Eye (tissue), 1 donor: ENCODE measurements around the gene MAPK7.

Experiments used
- DNase-seq: peaks from one replicate; pipeline ENCODE4 v3.0.0-alpha.2; 2015

MAPK7 gene

DNA sequence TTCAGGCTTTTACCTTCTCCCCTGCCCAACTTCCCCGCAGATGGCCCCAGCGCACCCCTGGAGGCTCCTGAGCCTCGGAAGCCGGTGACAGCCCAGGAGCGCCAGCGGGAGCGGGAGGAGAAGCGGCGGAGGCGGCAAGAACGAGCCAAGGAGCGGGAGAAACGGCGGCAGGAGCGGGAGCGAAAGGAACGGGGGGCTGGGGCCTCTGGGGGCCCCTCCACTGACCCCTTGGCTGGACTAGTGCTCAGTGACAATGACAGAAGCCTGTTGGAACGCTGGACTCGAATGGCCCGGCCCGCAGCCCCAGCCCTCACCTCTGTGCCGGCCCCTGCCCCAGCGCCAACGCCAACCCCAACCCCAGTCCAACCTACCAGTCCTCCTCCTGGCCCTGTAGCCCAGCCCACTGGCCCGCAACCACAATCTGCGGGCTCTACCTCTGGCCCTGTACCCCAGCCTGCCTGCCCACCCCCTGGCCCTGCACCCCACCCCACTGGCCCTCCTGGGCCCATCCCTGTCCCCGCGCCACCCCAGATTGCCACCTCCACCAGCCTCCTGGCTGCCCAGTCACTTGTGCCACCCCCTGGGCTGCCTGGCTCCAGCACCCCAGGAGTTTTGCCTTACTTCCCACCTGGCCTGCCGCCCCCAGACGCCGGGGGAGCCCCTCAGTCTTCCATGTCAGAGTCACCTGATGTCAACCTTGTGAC is 3.6 kb downstream of the MAPK7 start:
- DNase-seq: no peak

DNA sequence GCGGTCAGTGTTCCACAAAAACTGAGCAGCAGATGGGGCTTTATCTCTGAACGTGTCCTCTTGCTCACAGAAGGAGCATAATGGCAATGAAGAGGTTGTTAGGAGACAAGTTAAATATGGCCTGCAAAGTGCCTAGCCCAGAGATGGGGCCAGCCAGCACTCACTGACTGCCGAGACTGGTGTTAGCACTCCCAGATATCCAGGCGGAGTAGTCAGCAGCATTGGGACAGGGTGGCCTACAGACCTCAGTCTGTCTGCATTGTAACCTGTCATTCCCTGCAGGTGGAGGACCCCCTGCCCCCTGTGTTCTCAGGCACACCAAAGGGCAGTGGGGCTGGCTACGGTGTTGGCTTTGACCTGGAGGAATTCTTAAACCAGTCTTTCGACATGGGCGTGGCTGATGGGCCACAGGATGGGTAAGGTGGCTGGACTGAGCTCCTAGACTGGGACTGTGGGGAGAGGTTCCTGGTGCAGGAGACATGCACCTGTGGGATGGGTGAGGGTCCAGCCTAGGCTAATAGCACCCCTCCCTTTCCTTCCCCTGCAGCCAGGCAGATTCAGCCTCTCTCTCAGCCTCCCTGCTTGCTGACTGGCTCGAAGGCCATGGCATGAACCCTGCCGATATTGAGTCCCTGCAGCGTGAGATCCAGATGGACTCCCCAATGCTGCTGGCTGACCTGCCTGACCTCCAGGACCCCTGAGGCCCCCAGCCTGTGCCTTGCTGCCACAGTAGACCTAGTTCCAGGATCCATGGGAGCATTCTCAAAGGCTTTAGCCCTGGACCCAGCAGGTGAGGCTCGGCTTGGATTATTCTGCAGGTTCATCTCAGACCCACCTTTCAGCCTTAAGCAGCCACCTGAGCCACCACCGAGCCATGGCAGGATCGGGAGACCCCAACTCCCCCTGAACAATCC is 4.5 kb downstream of the MAPK7 start:
- DNase-seq: no peak

DNA sequence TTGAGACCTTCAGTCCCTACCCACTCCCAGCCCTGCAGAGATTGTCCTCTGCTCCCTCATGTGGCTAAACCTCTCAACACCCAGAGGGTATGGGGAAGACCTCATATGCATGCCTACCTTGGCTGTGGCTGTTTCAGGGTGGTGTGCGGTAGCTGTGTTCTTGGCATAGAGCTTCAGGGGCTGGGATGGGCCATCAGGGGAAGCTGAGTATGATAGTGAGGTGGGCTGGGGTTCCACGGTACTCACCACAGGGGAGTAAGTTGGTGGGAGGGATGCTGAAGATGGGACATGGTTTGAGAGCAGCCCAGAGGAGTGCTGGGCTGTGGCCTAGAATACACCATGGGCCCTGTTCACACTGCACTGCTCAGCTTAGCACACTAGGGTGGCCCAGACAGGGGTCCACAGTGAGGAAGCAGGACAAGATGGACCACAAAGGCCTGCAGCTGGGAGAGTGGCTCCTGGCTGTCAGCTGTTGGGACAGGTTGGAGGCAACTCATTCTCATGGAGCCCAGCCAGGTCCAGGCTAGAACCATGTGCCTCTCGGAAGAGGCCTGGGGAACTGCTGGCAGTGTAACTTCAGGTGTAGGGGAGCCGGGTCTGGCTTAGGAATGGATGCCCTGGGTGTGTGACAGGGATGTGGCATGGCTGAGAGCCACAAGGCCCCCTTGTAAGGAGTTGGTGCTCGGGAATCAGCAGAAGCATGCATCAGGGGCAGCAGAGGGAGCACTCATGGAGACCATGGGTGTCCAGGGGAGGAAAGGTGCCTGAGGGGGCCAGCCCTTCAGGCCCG is 5.6 kb downstream of the MAPK7 start:
- no peak for DNase-seq

DNA sequence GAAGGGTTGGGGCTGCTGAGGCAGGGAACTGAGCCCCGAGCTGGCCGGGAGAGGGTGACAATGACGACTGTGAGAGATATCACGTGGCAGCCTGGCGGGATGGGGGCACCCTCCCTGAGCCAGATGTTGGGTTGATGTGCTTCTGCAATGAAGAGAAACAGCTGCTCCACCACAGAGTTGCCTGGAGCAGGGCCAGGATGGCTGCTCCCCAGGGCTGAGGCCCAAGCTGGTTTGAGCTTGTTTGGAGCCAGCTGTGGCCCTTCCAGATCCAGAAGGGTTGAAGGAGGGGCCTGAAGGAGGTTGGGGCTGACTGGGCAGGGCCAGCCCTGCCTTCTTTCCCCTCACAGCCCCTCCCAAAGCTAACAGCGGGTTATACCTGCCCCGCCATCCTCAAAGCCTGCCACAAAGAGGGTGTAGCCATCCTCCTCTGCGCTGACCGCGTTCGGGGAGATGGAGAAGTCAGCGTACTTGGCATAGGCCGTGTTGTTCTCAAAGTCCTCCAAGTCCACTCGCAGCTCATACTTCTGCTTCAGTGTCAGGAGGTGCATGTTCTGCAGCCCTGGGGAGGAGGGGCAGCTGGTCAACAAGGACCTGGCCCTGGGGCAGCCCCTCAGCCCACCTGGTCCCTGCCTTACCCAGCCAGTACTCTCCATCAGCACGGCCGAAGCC is 6.6 kb downstream of the MAPK7 start:
- peak; percentile 84 for DNase-seq

DNA sequence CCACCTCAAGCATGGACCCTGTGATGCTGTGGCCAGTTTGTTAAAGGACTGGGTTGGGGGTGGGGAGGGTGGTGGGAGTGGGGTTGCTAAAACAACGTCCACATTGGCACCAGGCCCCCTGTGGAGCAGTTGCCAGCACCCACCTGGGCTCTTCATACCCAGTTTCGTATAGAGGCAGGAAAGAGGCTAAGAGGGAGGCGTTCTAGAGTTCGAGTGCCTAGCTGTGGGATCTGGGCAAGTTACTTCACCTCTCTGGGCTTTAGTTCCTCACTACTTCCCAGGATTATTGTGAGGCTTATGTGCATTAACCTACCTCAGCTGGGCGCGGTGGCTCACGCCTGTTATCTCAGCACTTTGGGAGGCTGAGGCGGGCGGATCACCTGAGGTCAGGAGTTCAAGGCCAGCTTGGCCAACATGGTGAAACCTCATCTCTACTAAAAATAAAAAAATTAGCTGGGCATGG is 7.3 kb downstream of the MAPK7 start:
- DNase-seq: no peak

DNA sequence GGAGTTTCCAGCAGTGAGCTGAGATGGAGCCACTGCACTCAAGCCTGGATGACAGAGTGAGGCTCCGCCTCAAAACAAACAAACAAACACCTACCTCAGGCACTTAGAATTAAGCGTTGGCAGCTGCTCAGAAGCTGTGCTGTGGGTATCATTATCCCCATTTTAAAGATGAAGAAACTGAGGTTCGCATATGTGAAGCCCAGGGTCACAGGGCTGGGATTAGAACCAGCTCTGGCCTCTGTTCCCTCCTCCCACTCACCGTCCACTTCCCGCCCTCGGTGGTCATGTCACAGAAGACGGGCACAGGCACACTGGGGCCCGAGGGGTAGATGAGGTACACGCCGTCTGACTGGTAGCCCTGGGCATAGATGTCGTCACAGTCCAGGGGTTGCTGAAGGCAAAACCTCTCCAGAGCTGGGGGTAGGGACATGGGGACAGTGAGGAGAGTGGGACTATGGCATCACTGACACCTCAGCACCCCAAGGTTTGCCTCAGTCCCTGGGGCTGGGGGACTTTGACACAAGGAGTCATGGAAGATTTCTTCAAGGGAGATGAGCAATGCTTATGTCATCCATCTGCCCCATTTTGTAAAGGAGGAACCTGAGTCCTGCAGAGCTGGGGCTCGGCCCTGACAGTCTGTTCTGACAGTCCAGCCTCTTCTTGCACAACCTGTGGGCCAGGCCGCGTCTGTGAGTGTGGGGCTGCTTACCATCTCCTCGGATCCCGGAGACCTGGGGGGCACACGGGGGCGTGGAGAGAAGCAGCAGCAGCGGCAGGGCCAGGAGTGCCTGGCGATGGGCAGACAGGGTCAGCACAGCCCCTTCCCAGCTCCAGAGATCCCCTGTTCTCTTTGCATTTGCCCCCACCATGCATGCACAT is 8.0 kb downstream of the MAPK7 start:
- peak; percentile 53 for DNase-seq

DNA sequence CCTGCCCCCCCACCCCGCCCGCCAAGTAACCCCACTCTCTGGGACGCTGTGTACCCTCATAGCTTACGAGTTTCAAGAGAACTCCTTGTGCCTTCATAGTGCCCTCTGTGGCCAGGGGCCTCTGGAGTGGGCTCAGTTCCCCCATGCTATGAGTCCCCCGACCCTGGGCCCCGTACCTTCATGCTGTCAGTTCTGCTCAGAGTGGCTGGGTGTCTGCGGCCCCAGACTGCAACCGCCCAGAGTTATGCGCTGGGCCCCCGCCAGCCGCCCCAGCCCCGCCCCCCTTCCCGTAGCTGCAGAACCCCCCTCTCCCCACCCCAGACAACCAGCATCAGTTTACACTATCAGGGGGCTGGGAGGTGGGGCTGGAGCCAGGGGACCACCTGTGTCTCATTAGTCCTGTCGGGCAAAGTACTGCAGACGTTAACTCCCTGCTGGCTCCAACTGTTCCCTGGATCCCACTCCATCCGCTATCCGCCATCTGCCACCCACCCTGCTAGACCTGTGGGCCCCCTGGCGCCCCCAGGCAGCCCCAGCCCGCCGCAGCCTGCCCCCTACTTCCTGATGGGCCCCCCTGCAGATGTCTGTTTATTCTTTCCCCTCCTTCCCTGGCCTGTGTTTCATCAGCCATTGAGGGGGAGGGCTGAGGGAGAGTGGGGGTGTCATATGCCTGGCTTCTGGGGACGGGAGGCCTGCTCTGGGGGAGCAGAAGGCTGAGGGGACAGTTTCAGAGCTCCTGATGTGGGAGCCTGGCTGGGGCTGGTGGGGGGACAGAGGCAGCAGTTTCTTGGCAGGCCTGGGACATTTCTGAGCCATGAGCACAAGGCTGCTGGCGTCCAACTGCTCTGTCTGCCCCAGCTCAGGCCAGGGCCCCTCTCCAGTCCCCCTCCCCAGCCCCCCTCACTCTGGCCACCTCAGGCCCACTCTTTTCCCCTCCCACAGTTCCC is 8.9 kb downstream of the MAPK7 start, which contains the start of gene MFAP4:
TSS of gene MFAP4 (minus strand) at position 217 of the 947 bp plus-strand sequence. CDS start at position 182, 35 bp downstream.
- peak; percentile 94 for DNase-seq

DNA sequence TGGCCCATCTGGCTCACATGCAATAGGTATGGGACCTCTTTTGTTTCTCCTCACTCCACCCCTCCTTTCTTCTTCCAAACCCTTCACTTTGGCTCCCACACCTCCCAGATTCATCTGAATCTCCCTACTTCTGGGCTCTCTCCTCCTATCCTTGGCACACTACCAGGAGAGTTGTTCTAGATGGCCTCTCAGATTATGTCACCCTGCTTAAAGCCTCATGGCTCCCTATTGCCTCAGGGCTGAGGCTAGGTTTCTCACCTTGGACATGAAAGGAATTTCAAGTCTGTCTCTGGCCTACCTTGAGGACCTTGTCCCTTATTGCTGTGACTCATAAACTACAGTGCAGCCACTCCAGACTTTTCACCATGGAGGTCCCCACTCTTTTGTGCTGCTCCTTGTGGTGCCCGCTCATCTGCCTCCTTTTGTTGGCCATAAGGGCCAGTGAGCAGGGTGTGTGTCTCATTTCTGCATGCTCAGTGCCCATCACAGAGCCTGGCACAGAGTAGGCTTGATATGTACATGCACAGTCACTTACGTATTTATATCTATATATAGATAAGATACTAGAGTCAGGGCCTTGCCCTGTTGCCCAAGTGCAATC is 9.7 kb downstream of the MAPK7 start:
- no peak for DNase-seq

DNA sequence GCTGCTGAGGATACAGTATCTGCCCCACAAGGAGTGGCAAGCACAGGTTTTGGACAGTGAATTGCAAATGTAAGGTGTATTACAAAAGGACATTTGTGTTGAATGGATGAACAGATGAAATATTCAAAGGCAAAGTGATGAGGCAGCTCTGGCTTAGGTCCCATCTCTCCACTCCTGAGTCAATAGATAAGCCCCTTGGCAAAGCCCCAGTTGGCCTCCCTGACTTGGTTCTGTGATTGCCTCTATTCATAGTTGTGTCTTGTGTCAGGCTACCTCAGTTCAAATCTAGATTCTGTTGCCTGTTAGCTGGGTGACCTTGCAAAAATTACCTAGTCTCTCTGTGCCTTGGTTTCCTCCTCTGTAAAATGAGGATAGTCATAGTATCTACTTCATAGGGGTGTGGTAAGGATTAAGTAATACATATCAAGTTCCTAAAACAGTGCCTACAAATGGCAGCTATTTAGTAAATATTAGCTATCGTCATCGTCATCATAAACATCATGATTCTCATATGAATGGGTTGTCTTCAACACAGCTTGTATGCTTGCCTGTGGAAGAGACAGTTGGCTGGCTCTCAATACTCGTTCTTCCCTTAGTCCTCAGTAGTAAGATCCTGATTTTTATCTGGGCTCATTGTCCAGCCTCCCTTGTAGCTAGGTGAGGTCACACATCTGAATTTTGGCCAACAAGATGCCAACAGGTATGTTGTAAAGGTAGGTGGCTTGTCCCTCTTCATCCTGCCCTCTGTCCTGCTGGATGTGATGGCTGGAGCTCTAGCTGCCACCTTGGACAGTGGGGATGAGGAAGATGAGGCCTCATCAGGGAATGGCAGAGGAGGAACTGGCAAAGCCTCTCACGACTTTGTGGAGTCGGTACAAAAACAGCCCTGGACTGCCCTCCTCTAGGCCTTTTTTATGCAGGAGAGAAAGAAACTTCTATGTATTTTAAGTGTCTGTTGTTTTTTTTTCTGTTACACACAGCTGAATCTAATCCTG is 10.8 kb downstream of the MAPK7 start:
- DNase-seq: no peak

DNA sequence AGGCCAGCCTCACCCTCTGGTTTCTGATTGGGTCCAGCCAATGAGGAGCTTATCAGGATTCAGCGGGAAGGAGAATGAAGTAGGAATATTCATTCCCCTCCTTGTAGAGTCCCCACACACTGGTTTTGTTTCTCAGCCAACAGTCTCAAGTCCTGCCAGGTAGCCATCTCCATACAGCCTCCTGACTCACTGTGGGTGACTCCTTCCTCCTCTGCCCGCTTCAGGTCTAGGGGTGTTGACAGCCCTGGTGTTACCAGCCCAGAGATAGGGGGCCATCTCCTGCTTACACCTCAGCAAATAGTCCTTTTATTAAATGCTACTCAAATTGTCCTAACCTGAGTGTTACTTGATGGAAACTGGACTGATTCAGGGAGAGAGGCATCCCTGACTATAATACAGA is 12.7 kb downstream of the MAPK7 start:
- DNase-seq: no peak

DNA sequence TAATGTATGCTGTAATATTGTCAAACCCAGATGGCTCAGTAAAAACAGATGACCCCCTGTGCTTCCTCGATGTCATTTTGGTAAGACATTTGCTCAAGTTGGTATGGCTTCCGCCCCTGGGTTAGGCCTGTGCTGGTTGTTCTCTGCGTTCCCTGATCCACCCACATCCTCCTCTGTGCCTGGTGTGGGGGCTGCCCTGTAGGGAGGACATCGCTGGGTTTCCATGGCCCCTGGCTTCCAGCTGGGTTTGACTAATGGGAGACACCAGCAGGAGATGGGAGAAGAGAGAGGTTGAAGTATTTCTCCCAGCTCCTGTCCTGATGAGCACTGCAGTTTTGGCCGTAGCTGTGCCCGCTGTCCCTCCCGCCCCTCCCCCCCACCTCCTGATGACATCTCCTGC is 13.1 kb downstream of the MAPK7 start:
- no peak for DNase-seq

DNA sequence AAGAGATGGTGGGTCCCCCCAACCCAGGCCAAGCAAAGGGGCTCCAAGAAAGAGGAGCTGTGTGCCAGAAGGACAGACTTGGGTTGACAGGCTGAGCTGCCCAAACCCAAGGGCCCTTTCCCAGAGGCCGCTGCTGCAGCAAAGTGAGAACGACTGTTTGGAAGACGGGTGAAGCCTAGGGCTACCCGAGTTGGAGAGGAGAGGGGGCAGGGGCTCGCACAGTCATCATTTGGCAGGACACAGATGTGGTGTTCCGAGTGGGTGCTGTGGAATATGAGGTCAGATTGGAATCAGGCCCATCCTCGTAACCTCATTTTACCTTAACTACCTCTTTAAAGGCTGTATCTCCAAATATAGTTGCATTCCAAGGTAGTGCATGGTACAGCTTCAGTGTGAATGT is 14.0 kb downstream of the MAPK7 start:
- no peak for DNase-seq

DNA sequence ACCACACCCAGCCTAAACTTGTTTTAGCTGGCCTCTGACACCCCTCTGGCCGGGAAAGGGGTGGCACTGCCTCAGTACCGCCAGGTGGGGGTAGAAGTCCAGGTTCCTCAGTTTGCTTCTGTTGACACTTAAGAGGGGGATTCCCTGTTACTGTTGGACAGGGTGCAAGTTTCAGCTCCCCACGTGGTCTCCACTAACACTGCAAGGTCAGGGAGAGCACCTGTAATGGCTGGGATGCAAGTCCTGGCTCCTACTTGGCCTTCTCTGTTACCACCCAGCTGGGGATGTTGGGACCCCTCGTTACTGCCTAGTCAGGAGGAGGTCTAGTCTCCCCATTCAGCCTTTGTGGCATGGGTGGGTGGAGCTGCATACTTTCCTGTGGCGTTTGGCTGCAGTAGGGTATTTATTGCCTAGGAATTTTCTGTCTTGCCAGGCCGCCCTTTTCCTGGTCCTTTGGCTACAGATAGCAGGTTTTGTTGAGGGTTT is 19.3 kb downstream of the MAPK7 start:
- DNase-seq: no peak

DNA sequence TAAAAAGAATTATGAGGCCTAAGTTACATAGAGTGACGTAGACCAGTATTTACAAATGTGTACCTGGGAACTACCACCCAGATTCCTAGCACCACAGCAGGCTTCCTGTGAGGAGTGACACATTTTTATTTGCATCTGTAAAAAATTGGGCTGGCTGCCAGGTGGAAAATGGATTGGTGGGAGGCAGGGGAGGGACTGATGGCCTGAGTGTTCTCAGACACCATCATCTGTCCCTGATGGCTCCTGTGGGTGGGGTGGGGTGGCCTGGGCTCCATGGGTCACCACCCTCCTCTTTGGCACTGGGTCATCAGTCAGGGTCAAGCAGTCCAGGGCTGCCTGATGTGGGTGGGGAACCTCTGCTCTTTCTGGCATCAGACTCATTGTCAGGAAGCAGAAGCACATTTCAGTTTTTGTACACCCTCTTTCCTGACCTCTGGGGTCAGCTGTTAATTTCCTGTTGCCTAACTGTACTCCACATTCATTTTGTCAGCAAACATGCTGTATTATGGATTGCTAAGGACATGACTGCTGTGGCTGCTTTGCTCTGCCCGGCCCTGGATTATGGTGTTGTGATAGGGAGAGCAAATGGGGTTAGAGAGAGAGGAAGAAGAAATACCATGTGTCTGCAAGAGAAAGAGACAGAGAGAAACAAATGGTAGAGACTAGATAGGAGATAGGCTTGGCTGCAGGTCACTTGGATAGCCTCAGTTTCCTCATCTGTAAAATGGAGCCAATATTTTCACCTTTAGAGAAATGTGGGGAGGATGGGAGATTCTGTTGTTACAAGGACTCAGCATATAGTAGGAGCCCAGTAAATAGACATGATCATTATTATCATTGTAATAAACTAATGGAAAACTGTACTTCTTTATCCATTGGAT is 20.2 kb downstream of the MAPK7 start:
- DNase-seq: no peak

DNA sequence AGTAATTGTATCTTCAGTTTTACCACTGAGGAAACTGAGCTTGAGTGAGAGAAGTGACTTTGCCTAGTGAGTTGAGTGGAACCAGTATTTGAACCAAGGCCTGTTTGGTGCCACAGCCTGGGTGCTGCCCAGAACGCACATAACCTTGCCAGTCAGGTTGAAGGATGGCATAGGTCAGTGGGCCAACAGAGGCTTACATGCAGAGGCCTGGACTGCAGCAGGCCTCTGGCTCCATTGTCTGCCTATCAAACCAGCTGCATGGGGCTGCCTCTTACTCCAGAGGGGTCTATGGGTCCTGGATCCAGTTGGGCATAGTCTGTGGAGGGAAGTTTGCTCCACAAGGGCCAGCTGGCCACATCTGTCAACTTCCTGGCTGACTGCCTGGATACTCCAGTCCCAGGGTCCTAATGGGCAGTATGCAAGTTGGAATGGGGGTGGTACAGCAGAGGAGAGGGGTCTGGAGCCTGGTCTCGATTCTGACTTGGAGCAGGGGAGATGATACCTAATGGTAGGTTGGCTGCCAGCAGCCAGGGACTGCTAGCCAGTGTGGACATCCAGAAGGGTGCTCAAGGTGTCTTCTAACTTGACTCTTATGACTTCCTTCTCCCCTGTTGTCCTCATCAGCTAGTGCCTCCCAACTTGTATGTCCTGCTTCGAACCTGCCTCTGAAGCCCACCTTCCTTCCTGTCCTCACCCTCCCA is 21.6 kb downstream of the MAPK7 start:
- DNase-seq: no peak

DNA sequence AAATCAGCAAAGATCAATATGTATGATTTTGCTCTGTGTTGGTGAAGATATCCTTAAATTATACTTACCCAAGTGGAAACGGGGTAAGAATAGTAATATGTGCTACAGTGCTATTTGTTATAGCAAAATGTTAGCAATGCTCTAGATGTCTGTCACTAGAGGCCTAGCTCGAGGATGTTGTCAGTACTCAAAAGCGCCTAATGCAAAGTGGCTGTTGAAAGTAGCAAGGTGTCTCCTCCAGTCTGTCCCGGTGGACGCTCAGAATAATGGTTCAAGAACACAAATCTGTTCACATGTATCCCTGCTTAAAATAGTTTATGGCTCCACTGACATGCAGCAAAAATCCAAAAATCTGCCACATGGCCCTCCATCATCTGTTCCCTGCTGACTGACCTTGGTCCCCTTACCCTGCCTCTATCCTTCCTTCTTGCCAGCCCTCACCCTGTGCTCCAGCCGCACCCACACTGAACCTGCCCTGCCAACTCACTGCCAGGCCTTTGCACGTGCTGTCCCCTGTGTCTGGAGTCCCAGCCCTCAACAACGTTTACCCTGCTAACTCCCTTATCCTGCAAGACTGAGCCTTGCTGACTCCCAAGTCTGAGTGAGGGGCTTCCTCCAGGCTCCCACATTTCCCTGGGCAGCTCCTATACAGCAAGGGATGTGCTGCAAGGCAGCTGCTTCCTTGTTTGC is 23.2 kb downstream of the MAPK7 start:
- no peak for DNase-seq
